ENCODE results near the gene HFM1.
"Not testable (repeated sequence)": the region's sequence is repeated elsewhere in the genome, so short reads cannot be mapped to it uniquely, and the experiment has no call there.

The HFM1 gene

GRCh38 chr1:91308544-91308943 lies 96.1 kb downstream of the HFM1 start:
- H3K4me1 ChIP-seq (ENCODE audit: control insufficient read depth in 2 of 2, insufficient read depth in 2 of 2, low read length in 2 of 2), result no peaks in the 10 kb centered on the region
- no peak overlapping the region for H3K4me3 ChIP-seq (ENCODE audit: low read length in 2 of 2)
- no peaks in the 10 kb centered on the region for H3K27me3 ChIP-seq (ENCODE audit: control insufficient read depth in 2 of 2, insufficient read depth in 2 of 2, low read length in 2 of 2)

GRCh38 chr1:91307784-91308409 lies 96.7 kb downstream of the HFM1 start:
- Histone ChIP-seq H3K4me3 (ENCODE audit: low read length in 2 of 2) (no peak overlapping the region), H3K4me1 (ENCODE audit: control insufficient read depth in 2 of 2, insufficient read depth in 2 of 2, low read length in 2 of 2) (no peaks in the 10 kb centered on the region), H3K27me3 (ENCODE audit: control insufficient read depth in 2 of 2, insufficient read depth in 2 of 2, low read length in 2 of 2) (no peaks in the 10 kb centered on the region), H3K9ac (ENCODE audit: low read depth in 1 of 2, low read length in 2 of 2) (no peak overlapping the region), H3K27ac (ENCODE audit: low read depth in 2 of 2, low read length in 2 of 2) (no peak overlapping the region), H3K9me3 (ENCODE audit: control insufficient read depth in 2 of 2, low read length in 2 of 2) (peaks cover 0 to 2% of the 10 kb centered on the region in 2 donors), H3K36me3 (ENCODE audit: control insufficient read depth in 2 of 2, insufficient read depth in 2 of 2, low read length in 2 of 2) (no peaks in the 10 kb centered on the region)

More at GRCh38 chr1:91308544-91308943, 96.1 kb downstream of the HFM1 start:
- no peaks in the 10 kb centered on the region for H3K36me3 ChIP-seq (ENCODE audit: control insufficient read depth in 2 of 2, insufficient read depth in 2 of 2, low read length in 2 of 2)
- H3K27ac ChIP-seq (ENCODE audit: low read depth in 2 of 2, low read length in 2 of 2), result no peak overlapping the region
- no peak overlapping the region for H3K9ac ChIP-seq (ENCODE audit: low read depth in 1 of 2, low read length in 2 of 2)
- H3K9me3 ChIP-seq (ENCODE audit: control insufficient read depth in 2 of 2, low read length in 2 of 2), result peaks cover 0 to 2% of the 10 kb centered on the region in 2 donors

GRCh38 chr1:91303165-91303564 lies 101.5 kb downstream of the HFM1 start:
- Histone ChIP-seq H3K27ac (ENCODE audit: low read depth in 2 of 2, low read length in 2 of 2) (no peak overlapping the region), H3K36me3 (ENCODE audit: control insufficient read depth in 2 of 2, insufficient read depth in 2 of 2, low read length in 2 of 2) (no peaks in the 10 kb centered on the region), H3K4me1 (ENCODE audit: control insufficient read depth in 2 of 2, insufficient read depth in 2 of 2, low read length in 2 of 2) (no peaks in the 10 kb centered on the region), H3K4me3 (ENCODE audit: low read length in 2 of 2) (no peak overlapping the region), H3K27me3 (ENCODE audit: control insufficient read depth in 2 of 2, insufficient read depth in 2 of 2, low read length in 2 of 2) (no peaks in the 10 kb centered on the region), H3K9me3 (ENCODE audit: control insufficient read depth in 2 of 2, low read length in 2 of 2) (no peaks in the 10 kb centered on the region), H3K9ac (ENCODE audit: low read depth in 1 of 2, low read length in 2 of 2) (no peak overlapping the region)

GRCh38 chr1:91288843-91289553 lies 115.6 kb downstream of the HFM1 start:
- H3K4me3 ChIP-seq (ENCODE audit: low read length in 2 of 2); H3K27me3 ChIP-seq (ENCODE audit: control insufficient read depth in 2 of 2, insufficient read depth in 2 of 2, low read length in 2 of 2); H3K9me3 ChIP-seq (ENCODE audit: control insufficient read depth in 2 of 2, low read length in 2 of 2); H3K9ac ChIP-seq (ENCODE audit: low read depth in 1 of 2, low read length in 2 of 2); H3K27ac ChIP-seq (ENCODE audit: low read depth in 2 of 2, low read length in 2 of 2); H3K4me1 ChIP-seq (ENCODE audit: control insufficient read depth in 2 of 2, insufficient read depth in 2 of 2, low read length in 2 of 2); H3K36me3 ChIP-seq (ENCODE audit: control insufficient read depth in 2 of 2, insufficient read depth in 2 of 2, low read length in 2 of 2): not testable (repeated sequence)

- not testable (repeated sequence) for H3K9ac ChIP-seq (ENCODE audit: low read depth in 1 of 2, low read length in 2 of 2); H3K9me3 ChIP-seq (ENCODE audit: control insufficient read depth in 2 of 2, low read length in 2 of 2); H3K27ac ChIP-seq (ENCODE audit: low read depth in 2 of 2, low read length in 2 of 2); H3K4me3 ChIP-seq (ENCODE audit: low read length in 2 of 2); H3K36me3 ChIP-seq (ENCODE audit: control insufficient read depth in 2 of 2, insufficient read depth in 2 of 2, low read length in 2 of 2); H3K27me3 ChIP-seq (ENCODE audit: control insufficient read depth in 2 of 2, insufficient read depth in 2 of 2, low read length in 2 of 2); H3K4me1 ChIP-seq (ENCODE audit: control insufficient read depth in 2 of 2, insufficient read depth in 2 of 2, low read length in 2 of 2)
Measured at GRCh38 chr1:91286962-91287317, 117.7 kb downstream of the HFM1 start.

- not testable (repeated sequence) for H3K4me1 ChIP-seq (ENCODE audit: control insufficient read depth in 2 of 2, insufficient read depth in 2 of 2, low read length in 2 of 2); H3K4me3 ChIP-seq (ENCODE audit: low read length in 2 of 2); H3K9me3 ChIP-seq (ENCODE audit: control insufficient read depth in 2 of 2, low read length in 2 of 2); H3K9ac ChIP-seq (ENCODE audit: low read depth in 1 of 2, low read length in 2 of 2); H3K27me3 ChIP-seq (ENCODE audit: control insufficient read depth in 2 of 2, insufficient read depth in 2 of 2, low read length in 2 of 2); H3K36me3 ChIP-seq (ENCODE audit: control insufficient read depth in 2 of 2, insufficient read depth in 2 of 2, low read length in 2 of 2); H3K27ac ChIP-seq (ENCODE audit: low read depth in 2 of 2, low read length in 2 of 2)
Measured at GRCh38 chr1:91286259-91286961, 118.2 kb downstream of the HFM1 start.

- Histone ChIP-seq H3K4me3 (ENCODE audit: low read length in 2 of 2) (no peak overlapping the region), H3K27me3 (ENCODE audit: control insufficient read depth in 2 of 2, insufficient read depth in 2 of 2, low read length in 2 of 2) (no peaks in the 10 kb centered on the region), H3K36me3 (ENCODE audit: control insufficient read depth in 2 of 2, insufficient read depth in 2 of 2, low read length in 2 of 2) (no peaks in the 10 kb centered on the region), H3K9ac (ENCODE audit: low read depth in 1 of 2, low read length in 2 of 2) (no peak overlapping the region), H3K9me3 (ENCODE audit: control insufficient read depth in 2 of 2, low read length in 2 of 2) (no peaks in the 10 kb centered on the region), H3K27ac (ENCODE audit: low read depth in 2 of 2, low read length in 2 of 2) (no peak overlapping the region), H3K4me1 (ENCODE audit: control insufficient read depth in 2 of 2, insufficient read depth in 2 of 2, low read length in 2 of 2) (no peaks in the 10 kb centered on the region)
Measured at GRCh38 chr1:91283421-91283726, 121.3 kb downstream of the HFM1 start.

GRCh38 chr1:91282695-91283420 lies 121.8 kb downstream of the HFM1 start:
- Histone ChIP-seq H3K27ac (ENCODE audit: low read depth in 2 of 2, low read length in 2 of 2) (no peak overlapping the region), H3K4me3 (ENCODE audit: low read length in 2 of 2) (peak overlapping the region in 1 of 2 donors; percentile 33), H3K27me3 (ENCODE audit: control insufficient read depth in 2 of 2, insufficient read depth in 2 of 2, low read length in 2 of 2) (no peaks in the 10 kb centered on the region), H3K9ac (ENCODE audit: low read depth in 1 of 2, low read length in 2 of 2) (peak overlapping the region in 1 of 2 donors; percentile 8), H3K36me3 (ENCODE audit: control insufficient read depth in 2 of 2, insufficient read depth in 2 of 2, low read length in 2 of 2) (no peaks in the 10 kb centered on the region), H3K9me3 (ENCODE audit: control insufficient read depth in 2 of 2, low read length in 2 of 2) (no peaks in the 10 kb centered on the region), H3K4me1 (ENCODE audit: control insufficient read depth in 2 of 2, insufficient read depth in 2 of 2, low read length in 2 of 2) (no peaks in the 10 kb centered on the region)

GRCh38 chr1:91281782-91282181 lies 122.9 kb downstream of the HFM1 start:
- Histone ChIP-seq H3K9ac (ENCODE audit: low read depth in 1 of 2, low read length in 2 of 2) (no peak overlapping the region), H3K4me3 (ENCODE audit: low read length in 2 of 2) (no peak overlapping the region), H3K36me3 (ENCODE audit: control insufficient read depth in 2 of 2, insufficient read depth in 2 of 2, low read length in 2 of 2) (no peaks in the 10 kb centered on the region), H3K27ac (ENCODE audit: low read depth in 2 of 2, low read length in 2 of 2) (no peak overlapping the region), H3K27me3 (ENCODE audit: control insufficient read depth in 2 of 2, insufficient read depth in 2 of 2, low read length in 2 of 2) (no peaks in the 10 kb centered on the region), H3K4me1 (ENCODE audit: control insufficient read depth in 2 of 2, insufficient read depth in 2 of 2, low read length in 2 of 2) (no peaks in the 10 kb centered on the region), H3K9me3 (ENCODE audit: control insufficient read depth in 2 of 2, low read length in 2 of 2) (no peaks in the 10 kb centered on the region)

GRCh38 chr1:91278754-91279153 lies 125.9 kb downstream of the HFM1 start:
- H3K4me3 ChIP-seq (ENCODE audit: low read length in 2 of 2), result no peak overlapping the region
- no peaks in the 10 kb centered on the region for H3K27me3 ChIP-seq (ENCODE audit: control insufficient read depth in 2 of 2, insufficient read depth in 2 of 2, low read length in 2 of 2)
- H3K27ac ChIP-seq (ENCODE audit: low read depth in 2 of 2, low read length in 2 of 2), result no peak overlapping the region
- H3K4me1 ChIP-seq (ENCODE audit: control insufficient read depth in 2 of 2, insufficient read depth in 2 of 2, low read length in 2 of 2), result no peaks in the 10 kb centered on the region
- H3K9me3 ChIP-seq (ENCODE audit: control insufficient read depth in 2 of 2, low read length in 2 of 2), result no peaks in the 10 kb centered on the region
- H3K36me3 ChIP-seq (ENCODE audit: control insufficient read depth in 2 of 2, insufficient read depth in 2 of 2, low read length in 2 of 2), result no peaks in the 10 kb centered on the region
- H3K9ac ChIP-seq (ENCODE audit: low read depth in 1 of 2, low read length in 2 of 2), result no peak overlapping the region

All from mucosa of rectum (tissue), 2 donors.